Smooth muscle cell (in vitro differentiated cells): Measurements from ENCODE around the gene FAAP100. TPM values are rescaled to one million over a fixed set of nuclear protein-coding genes. Genes with fewer than 3 reads are reported as not detected.

Source experiments
- DNase-seq: peaks from one replicate; lab custom pipeline; 2025; ENCODE audit not compliant: unreplicated experiment; lab: John Stamatoyannopoulos, UW
- H2AFZ ChIP-seq: fragments of 200-600 bp; sonication (generic); 2 replicates; pipeline ENCODE4 v1.6.0; 2016; ENCODE audit warnings: antibody characterized with exemption, low read depth, mild to moderate bottlenecking
- H3F3A ChIP-seq: fragments of 200-600 bp; sonication (generic); 2 replicates; pipeline ENCODE4 v1.6.0; 2017; ENCODE audit warnings: antibody characterized with exemption, low read depth
- H3K27ac ChIP-seq: fragments of 200-600 bp; sonication (generic); 2 replicates; pipeline ENCODE4 v1.5.1; 2016; ENCODE audit warnings: low read depth, mild to moderate bottlenecking
- H3K27me3 ChIP-seq: fragments of 200-600 bp; sonication (generic); 2 replicates; pipeline ENCODE4 v1.6.1; 2016; ENCODE audit warnings: low read depth, mild to moderate bottlenecking
- H3K36me3 ChIP-seq: fragments of 200-600 bp; sonication (generic); 2 replicates; pipeline ENCODE4 v1.5.1; 2016; ENCODE audit warnings: low read depth
- H3K4me1 ChIP-seq: fragments of 200-600 bp; sonication (generic); 2 replicates; pipeline ENCODE4 v1.5.1; 2016; ENCODE audit warnings: low read depth
- H3K4me2 ChIP-seq: fragments of 200-600 bp; sonication (generic); 2 replicates; pipeline ENCODE4 v1.6.0; 2016; ENCODE audit warnings: mild to moderate bottlenecking
- H3K4me3 ChIP-seq: fragments of 200-600 bp; sonication (generic); 2 replicates; pipeline ENCODE4 v1.5.1; 2016; ENCODE audit warnings: mild to moderate bottlenecking
- H3K79me2 ChIP-seq: fragments of 200-600 bp; sonication (generic); 2 replicates; pipeline ENCODE4 v1.6.0; 2016; ENCODE audit warnings: low read depth, mild to moderate bottlenecking
- H3K9ac ChIP-seq: fragments of 200-600 bp; sonication (generic); 2 replicates; pipeline ENCODE4 v1.6.0; 2016; ENCODE audit warnings: low read depth
- H3K9me3 ChIP-seq: fragments of 200-600 bp; sonication (generic); replicated peaks from 2 replicates; pipeline ENCODE4 v1.5.1; 2016; ENCODE audit warnings: low read depth
- H4K20me1 ChIP-seq: fragments of 200-600 bp; sonication (generic); 2 replicates; pipeline ENCODE4 v1.6.0; 2016; ENCODE audit warnings: low read depth
- WGBS: methylation state at CpG from one replicate; pipeline ENCODE4 v1.1.7; 2016; ENCODE audit warnings: low lambda C conversion rate; 5-methylcytosine and 5-hydroxymethylcytosine counted together
- polyA plus RNA-seq: library from polyadenylated mRNA; unstranded; fragments of >200 nt; fragmentation: Nextera tagmentation; extraction: Ambion mirVana; gene quantifications from 2 replicates; pipeline ENCODE4 v1.2.1, GENCODE V29; 2016
- total RNA-seq: library from RNA; depleted of rRNA; stranded (reverse); fragments of >200 nt; gene quantifications from 2 replicates; pipeline ENCODE4 v1.2.3, GENCODE V29; 2014
- TF ChIP-seq, protein P1 (sequence below): fragments of 200-600 bp; sonication (generic); IDR thresholded peaks from 2 replicates; pipeline ENCODE4 v1.5.1; 2017; ENCODE audit warnings: borderline replicate concordance, mild to moderate bottlenecking, antibody characterized with exemption; ENCODE audit not compliant: insufficient read depth, poor library complexity, severe bottlenecking

The FAAP100 gene
- total and polyA plus RNA-seq, 2 experiments from 2014 or later = 17.9 to 28.5 TPM

DNA sequence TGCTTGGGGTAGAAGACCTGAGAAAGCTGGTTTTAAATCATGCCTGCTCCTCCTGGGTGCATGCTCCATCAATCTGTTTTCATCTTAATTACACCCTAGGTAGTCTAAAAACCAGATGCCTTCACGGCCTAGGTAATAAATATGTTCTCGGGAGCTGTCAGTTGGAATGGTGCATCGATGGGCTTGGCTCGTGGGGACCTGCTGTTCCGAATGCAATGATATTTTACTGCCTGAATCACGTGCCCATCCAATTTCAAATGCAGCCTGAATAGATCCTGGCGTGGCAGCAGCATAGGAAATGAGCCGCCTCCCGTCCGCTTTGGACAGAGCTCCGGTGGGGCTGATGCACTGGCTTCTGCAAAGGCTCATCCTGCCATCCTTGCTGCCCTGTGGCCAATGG lies 18.8 kb upstream of the FAAP100 start:
- peaks cover 25% of the 10 kb centered on the region for H3K79me2 ChIP-seq
- H2AFZ ChIP-seq = no peak overlapping the region
- H3F3A ChIP-seq = peaks cover 30% of the 10 kb centered on the region
- 91% methylated on average over 11 of the region's 11 CpGs for WGBS
- TF ChIP-seq, protein P1, sequence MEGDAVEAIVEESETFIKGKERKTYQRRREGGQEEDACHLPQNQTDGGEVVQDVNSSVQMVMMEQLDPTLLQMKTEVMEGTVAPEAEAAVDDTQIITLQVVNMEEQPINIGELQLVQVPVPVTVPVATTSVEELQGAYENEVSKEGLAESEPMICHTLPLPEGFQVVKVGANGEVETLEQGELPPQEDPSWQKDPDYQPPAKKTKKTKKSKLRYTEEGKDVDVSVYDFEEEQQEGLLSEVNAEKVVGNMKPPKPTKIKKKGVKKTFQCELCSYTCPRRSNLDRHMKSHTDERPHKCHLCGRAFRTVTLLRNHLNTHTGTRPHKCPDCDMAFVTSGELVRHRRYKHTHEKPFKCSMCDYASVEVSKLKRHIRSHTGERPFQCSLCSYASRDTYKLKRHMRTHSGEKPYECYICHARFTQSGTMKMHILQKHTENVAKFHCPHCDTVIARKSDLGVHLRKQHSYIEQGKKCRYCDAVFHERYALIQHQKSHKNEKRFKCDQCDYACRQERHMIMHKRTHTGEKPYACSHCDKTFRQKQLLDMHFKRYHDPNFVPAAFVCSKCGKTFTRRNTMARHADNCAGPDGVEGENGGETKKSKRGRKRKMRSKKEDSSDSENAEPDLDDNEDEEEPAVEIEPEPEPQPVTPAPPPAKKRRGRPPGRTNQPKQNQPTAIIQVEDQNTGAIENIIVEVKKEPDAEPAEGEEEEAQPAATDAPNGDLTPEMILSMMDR = no peak
- H3K9me3 ChIP-seq = no peaks in the 10 kb centered on the region
- H3K4me1 ChIP-seq = peaks cover 13% of the 10 kb centered on the region
- no peak overlapping the region for H3K9ac ChIP-seq
- no peaks in the 10 kb centered on the region for H3K27me3 ChIP-seq
- no peaks in the 10 kb centered on the region for H3K36me3 ChIP-seq
- no peak for DNase-seq
- H3K4me2 ChIP-seq = no peak overlapping the region
- no peak overlapping the region for H3K27ac ChIP-seq
- H4K20me1 ChIP-seq = peaks cover 7% of the 10 kb centered on the region
- H3K4me3 ChIP-seq = no peak overlapping the region

DNA sequence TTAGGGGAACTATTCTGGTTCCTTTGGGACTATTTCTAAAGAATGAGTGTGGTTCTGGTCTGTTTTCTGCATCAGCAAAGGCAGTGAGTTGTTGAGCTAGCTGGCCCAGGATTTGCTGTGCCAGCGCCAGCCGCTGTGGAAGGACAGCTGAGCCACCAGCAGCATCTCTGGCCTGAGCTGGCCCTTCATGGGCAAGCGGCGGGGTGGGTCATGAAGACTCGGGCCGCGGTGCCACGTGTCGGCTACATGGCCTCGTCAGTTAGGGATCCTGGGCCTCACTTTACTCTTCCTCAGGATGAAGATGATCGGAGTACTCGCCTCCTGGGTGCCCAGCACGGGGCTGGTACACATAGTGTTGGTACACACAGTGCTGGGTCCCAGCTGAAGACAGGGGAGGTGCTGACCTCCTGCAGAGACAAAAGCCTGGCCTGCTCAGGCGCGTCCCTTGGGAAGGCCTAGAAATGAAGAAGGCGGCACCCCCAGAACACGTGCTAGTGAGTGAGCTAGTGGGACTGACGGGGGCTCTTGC lies 17.9 kb upstream of the FAAP100 start:
- H3K36me3 ChIP-seq = no peaks in the 10 kb centered on the region
- TF ChIP-seq, protein P1 = no peak
- peaks cover 18% of the 10 kb centered on the region for H3K4me1 ChIP-seq
- H3K4me3 ChIP-seq = no peak overlapping the region
- H3K9me3 ChIP-seq = no peaks in the 10 kb centered on the region
- H3K79me2 ChIP-seq = peaks cover 17% of the 10 kb centered on the region
- 98% methylated on average over 17 of the region's 18 CpGs for WGBS
- no peak for DNase-seq
- no peaks in the 10 kb centered on the region for H4K20me1 ChIP-seq
- H3K9ac ChIP-seq = no peak overlapping the region
- no peak overlapping the region for H3K27ac ChIP-seq
- no peak overlapping the region for H3K4me2 ChIP-seq
- H2AFZ ChIP-seq = no peak overlapping the region
- peaks cover 36% of the 10 kb centered on the region for H3F3A ChIP-seq
- H3K27me3 ChIP-seq = no peaks in the 10 kb centered on the region

DNA sequence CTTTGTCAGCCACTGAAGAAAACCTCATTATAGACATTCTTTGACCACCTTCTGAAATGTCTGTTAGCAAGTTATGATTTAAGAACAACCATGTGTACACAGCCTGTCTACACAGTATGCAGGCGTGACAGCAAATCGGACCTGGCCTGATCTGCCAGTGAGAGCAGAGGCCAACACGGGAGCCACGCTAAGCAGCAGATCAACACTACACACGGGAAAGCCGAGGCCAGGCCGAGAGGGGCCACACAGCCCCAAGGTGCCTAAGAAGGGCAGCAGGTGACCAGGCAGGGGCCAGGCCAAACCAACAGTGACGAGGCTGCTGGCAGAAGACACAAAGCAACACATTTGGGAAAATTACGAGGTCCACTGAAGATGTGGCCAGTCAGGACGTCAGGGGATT lies 16.3 kb upstream of the FAAP100 start:
- Histone ChIP-seq H3K9ac (peak overlapping the region; percentile 25), H3K27me3 (no peaks in the 10 kb centered on the region), H3K9me3 (no peaks in the 10 kb centered on the region), H3K4me2 (peak overlapping the region; percentile 78), H3K36me3 (no peaks in the 10 kb centered on the region), H3F3A (peaks cover 48% of the 10 kb centered on the region), H3K4me3 (no peak overlapping the region), H3K27ac (peak overlapping the region; percentile 95), H3K79me2 (peaks cover 9% of the 10 kb centered on the region), H2AFZ (no peak overlapping the region), H4K20me1 (no peaks in the 10 kb centered on the region), H3K4me1 (peaks cover 19% of the 10 kb centered on the region)
- DNase-seq = no peak
- 87% methylated on average over 10 of the region's 10 CpGs for WGBS
- TF ChIP-seq, protein P1 = no peak

DNA sequence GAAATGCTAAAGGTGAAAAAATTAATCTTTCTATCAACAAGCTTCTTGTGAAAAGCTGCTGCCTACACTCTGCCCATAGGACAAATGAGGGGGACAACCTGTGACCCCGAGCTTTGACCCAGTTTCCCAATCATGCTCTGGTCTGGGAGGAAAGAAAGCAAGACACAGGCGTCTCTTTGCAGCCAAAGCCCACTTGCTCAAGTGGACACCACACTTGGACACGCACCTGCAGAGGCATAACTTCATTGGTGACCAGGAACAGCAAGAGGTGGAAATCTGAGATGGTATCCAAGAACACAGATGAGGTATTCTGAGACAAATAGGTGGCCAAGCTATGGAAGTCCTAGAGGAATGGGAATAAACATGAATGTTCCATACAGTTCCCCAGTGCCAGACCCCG lies 15.0 kb upstream of the FAAP100 start:
- H3K4me1 ChIP-seq = peaks cover 19% of the 10 kb centered on the region
- H4K20me1 ChIP-seq = no peaks in the 10 kb centered on the region
- no peaks in the 10 kb centered on the region for H3K36me3 ChIP-seq
- no peak for DNase-seq
- peak overlapping the region; percentile 11 for H3K9ac ChIP-seq
- H3K4me3 ChIP-seq = peak overlapping the region; percentile 29
- H3K27ac ChIP-seq = peak overlapping the region; percentile 95
- peaks cover 5% of the 10 kb centered on the region for H3K79me2 ChIP-seq
- no peaks in the 10 kb centered on the region for H3K27me3 ChIP-seq
- 76% methylated on average over 4 of the region's 4 CpGs for WGBS
- TF ChIP-seq, protein P1 = no peak
- H2AFZ ChIP-seq = no peak overlapping the region
- peaks cover 50% of the 10 kb centered on the region for H3F3A ChIP-seq
- H3K9me3 ChIP-seq = no peaks in the 10 kb centered on the region
- peak overlapping the region; percentile 78 for H3K4me2 ChIP-seq
